Measurements from ENCODE around the gene ECHDC3. TPM values are rescaled to one million over a fixed set of nuclear protein-coding genes. Genes with fewer than 3 reads are reported as not detected.

ECHDC3 gene
- 9.4 to 10.9 TPM (median 10.4 TPM) in 5 replicates for total RNA-seq (2022; extraction: Qiagen RNA extraction)

GRCh38 chr10:11742009-11742778, at the start of gene ECHDC3:
TSS of gene ECHDC3 (plus strand) at chr10:11742382. CDS start at chr10:11742577, 195 bp downstream.

Other genes starting within 250 kb of the ECHDC3 start
- gene USP6NL, start 130.7 kb upstream of the ECHDC3 start, total RNA-seq (2022; extraction: Qiagen RNA extraction): 10.8 to 13.0 TPM (median 11.8 TPM) in 5 replicates
- 32.8 to 46.7 TPM (median 46.4 TPM) in 5 replicates for gene PROSER2, start 81.0 kb downstream of the ECHDC3 start, total RNA-seq (2022; extraction: Qiagen RNA extraction)